Body of pancreas (tissue), 4 donors: ENCODE data around the gene MKS1.

Source experiments
- POLR2A ChIP-seq, 3 donors: fragments of 450-650 bp; IDR thresholded peaks; one replicate each; pipeline ENCODE4 v1.6.1; 2016; ENCODE audit warnings: antibody characterized with exemption in 3 of 3, mild to moderate bottlenecking in 2 of 3
- TF ChIP-seq, protein P1 (sequence below), 7 experiments: fragments of 450-650 bp in 4 of 7; fragments of 200-600 bp in 3 of 7; sonication (generic) in 3 of 7; IDR thresholded peaks; one replicate each; pipeline ENCODE4 v1.5.1; 2016 to 2019; ENCODE audit warnings: antibody characterized with exemption in 7 of 7

GRCh38 chr17:58215685-58216084 is 3.4 kb downstream of the MKS1 start:
- TF ChIP-seq, protein P1, sequence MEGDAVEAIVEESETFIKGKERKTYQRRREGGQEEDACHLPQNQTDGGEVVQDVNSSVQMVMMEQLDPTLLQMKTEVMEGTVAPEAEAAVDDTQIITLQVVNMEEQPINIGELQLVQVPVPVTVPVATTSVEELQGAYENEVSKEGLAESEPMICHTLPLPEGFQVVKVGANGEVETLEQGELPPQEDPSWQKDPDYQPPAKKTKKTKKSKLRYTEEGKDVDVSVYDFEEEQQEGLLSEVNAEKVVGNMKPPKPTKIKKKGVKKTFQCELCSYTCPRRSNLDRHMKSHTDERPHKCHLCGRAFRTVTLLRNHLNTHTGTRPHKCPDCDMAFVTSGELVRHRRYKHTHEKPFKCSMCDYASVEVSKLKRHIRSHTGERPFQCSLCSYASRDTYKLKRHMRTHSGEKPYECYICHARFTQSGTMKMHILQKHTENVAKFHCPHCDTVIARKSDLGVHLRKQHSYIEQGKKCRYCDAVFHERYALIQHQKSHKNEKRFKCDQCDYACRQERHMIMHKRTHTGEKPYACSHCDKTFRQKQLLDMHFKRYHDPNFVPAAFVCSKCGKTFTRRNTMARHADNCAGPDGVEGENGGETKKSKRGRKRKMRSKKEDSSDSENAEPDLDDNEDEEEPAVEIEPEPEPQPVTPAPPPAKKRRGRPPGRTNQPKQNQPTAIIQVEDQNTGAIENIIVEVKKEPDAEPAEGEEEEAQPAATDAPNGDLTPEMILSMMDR (IDR thresholded peaks at IDR 0.05), result no peak
- TF ChIP-seq POLR2A (IDR thresholded peaks at IDR 0.05), result no peak
